Stomach smooth muscle (tissue), 2 donors: ENCODE results near the gene NBEA.

Experiments
- H3K27ac ChIP-seq: one replicate; pipeline ENCODE4 v1.7.0; 2013; ENCODE audit warnings: mild to moderate bottlenecking, low read length, inconsistent platforms
- H3K27me3 ChIP-seq, 2 donors: one replicate each; pipeline ENCODE4 v1.7.0; 2013; ENCODE audit warnings: low read length in 2 of 2; ENCODE audit not compliant: insufficient read depth in 2 of 2, control insufficient read depth in 1 of 2
- H3K36me3 ChIP-seq, 2 donors: one replicate each; pipeline ENCODE4 v1.7.0; 2013; ENCODE audit warnings: low read length in 2 of 2; ENCODE audit not compliant: control insufficient read depth in 2 of 2, insufficient read depth in 2 of 2
- H3K4me1 ChIP-seq: one replicate; pipeline ENCODE4 v1.7.0; 2013; ENCODE audit warnings: low read length; ENCODE audit not compliant: control insufficient read depth, insufficient read depth
- H3K4me3 ChIP-seq, 2 donors: one replicate each; pipeline ENCODE4 v1.7.0; 2013; ENCODE audit warnings: low read length in 2 of 2
- H3K9ac ChIP-seq, 2 donors: one replicate each; pipeline ENCODE4 v1.7.0; 2013; ENCODE audit warnings: low read length in 2 of 2, mild to moderate bottlenecking in 1 of 2
- H3K9me3 ChIP-seq, 2 donors: one replicate each; pipeline ENCODE4 v1.7.0; 2013; ENCODE audit warnings: low read length in 2 of 2; ENCODE audit not compliant: control insufficient read depth in 2 of 2
- donor health status: healthy.
- donor health status: Pancreatic carcinoma.

Gene NBEA

GRCh38 chr13:35530581-35530980 is 588.5 kb downstream of the NBEA start:
- H3K4me1 ChIP-seq = no peaks in the 10 kb centered on the region
- no peak overlapping the region for H3K4me3 ChIP-seq
- no peak overlapping the region for H3K9ac ChIP-seq
- no peaks in the 10 kb centered on the region for H3K27me3 ChIP-seq
- no peaks in the 10 kb centered on the region for H3K36me3 ChIP-seq
- no peaks in the 10 kb centered on the region for H3K9me3 ChIP-seq
- no peak overlapping the region for H3K27ac ChIP-seq

DNA sequence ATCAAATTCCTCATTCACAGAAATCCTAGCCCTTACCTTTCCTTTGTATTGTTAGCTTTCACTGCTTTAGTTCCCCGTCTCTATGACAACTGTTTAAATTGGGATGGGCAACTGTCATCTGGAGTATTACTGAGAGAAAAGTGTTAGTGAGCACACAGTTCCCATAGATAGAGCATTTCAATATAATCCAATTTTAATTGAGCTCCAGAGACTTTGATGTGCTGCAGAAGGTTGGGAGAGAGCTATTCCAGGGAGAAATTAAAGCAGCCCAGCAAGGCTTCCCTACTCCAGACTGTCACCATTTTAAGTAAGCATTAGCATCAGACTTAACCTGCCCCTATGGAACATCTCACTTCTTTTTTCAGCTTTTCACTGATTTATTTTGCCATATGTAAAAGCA is 589.5 kb downstream of the NBEA start:
- Histone ChIP-seq H3K4me3 (no peak overlapping the region), H3K36me3 (no peaks in the 10 kb centered on the region), H3K9me3 (no peaks in the 10 kb centered on the region), H3K4me1 (no peaks in the 10 kb centered on the region), H3K9ac (no peak overlapping the region), H3K27me3 (no peaks in the 10 kb centered on the region), H3K27ac (no peak overlapping the region)

DNA sequence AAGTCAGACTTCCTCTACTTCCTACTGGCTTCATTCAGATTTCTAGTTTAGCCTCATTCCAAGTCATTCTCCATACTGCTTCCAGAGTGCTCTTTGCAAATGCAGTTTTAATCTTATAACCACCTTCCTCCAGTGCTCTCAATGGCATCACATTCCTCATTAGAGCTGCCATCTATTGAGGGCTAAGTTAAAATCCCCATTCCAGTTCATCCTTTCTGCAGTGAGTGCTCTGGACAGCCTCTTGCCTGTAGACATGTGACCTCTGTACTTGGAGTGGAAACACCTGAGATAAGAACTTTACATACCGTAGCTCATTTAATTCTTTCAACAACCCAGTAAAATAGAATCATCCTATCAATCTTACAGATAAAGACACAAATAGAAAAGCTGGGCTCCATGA is 592.3 kb downstream of the NBEA start:
- H3K4me3 ChIP-seq = no peak overlapping the region
- no peaks in the 10 kb centered on the region for H3K9me3 ChIP-seq
- H3K27me3 ChIP-seq = no peaks in the 10 kb centered on the region
- H3K36me3 ChIP-seq = no peaks in the 10 kb centered on the region
- no peaks in the 10 kb centered on the region for H3K4me1 ChIP-seq
- no peak overlapping the region for H3K9ac ChIP-seq
- no peak overlapping the region for H3K27ac ChIP-seq

DNA sequence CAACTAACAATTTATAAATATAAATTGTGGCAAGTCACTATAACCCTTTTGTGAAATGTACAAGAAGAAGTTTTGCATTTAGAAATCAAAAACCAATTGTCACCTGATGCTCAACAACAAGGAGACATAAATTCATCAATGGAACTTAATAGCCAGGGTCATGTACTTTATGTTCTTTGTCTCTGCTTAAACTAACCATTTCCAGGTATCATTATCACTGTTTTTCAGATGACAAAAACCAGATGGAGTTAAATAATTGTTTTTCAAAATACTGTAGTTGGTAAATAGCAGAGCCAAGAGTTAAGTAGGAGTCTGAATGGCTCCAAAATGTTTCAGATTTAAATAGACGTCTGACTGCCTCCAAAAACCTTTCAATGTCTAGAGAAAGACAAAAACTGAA is 606.7 kb downstream of the NBEA start:
- Histone ChIP-seq H3K36me3 (no peaks in the 10 kb centered on the region), H3K27ac (no peak overlapping the region), H3K9me3 (no peaks in the 10 kb centered on the region), H3K9ac (no peak overlapping the region), H3K4me1 (no peaks in the 10 kb centered on the region), H3K27me3 (no peaks in the 10 kb centered on the region), H3K4me3 (no peak overlapping the region)

- no peaks in the 10 kb centered on the region for H3K9me3 ChIP-seq
- H3K4me3 ChIP-seq = no peak overlapping the region
- H3K36me3 ChIP-seq = no peaks in the 10 kb centered on the region
- no peaks in the 10 kb centered on the region for H3K4me1 ChIP-seq
- no peak overlapping the region for H3K9ac ChIP-seq
- H3K27me3 ChIP-seq = no peaks in the 10 kb centered on the region
- no peak overlapping the region for H3K27ac ChIP-seq
Observed at GRCh38 chr13:35549481-35549880, 607.4 kb downstream of the NBEA start.

DNA sequence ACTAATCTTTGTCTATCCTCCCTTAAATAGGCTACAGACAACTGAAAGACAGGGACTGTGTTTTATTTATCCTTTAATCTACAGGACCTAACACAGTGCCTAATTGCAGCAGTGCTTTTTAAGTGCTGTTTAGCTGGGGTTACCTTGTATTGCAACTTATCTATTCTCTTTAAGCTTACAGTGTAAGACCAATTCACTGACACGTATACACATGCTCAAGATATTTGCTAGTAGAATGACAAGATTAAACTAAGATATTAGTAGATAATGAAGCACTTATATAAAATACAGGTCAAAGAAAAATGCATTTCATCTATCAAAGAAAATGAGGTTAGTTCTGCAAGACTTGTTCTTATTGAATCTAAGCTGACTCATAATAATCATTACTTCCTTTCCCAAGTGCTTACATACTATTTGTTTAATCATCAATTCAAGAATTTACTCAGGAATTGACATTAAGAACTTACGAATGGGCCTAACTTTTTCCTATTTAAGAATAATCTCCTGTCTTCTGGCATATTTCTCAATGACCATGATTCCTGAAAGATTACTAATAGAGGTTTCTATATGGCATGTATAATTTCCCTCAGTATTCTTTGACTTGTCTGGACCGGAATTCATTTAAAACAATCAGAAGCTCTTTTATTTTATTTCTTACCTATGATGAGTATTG is 610.2 kb downstream of the NBEA start:
- H3K4me3 ChIP-seq = no peak overlapping the region
- no peaks in the 10 kb centered on the region for H3K27me3 ChIP-seq
- no peaks in the 10 kb centered on the region for H3K4me1 ChIP-seq
- no peaks in the 10 kb centered on the region for H3K9me3 ChIP-seq
- H3K27ac ChIP-seq = no peak overlapping the region
- H3K36me3 ChIP-seq = no peaks in the 10 kb centered on the region
- no peak overlapping the region for H3K9ac ChIP-seq

GRCh38 chr13:35554972-35555623 is 613.0 kb downstream of the NBEA start:
- H3K4me1 ChIP-seq = no peaks in the 10 kb centered on the region
- H3K36me3 ChIP-seq = no peaks in the 10 kb centered on the region
- no peaks in the 10 kb centered on the region for H3K9me3 ChIP-seq
- H3K9ac ChIP-seq = no peak overlapping the region
- no peak overlapping the region for H3K4me3 ChIP-seq
- H3K27me3 ChIP-seq = no peaks in the 10 kb centered on the region
- H3K27ac ChIP-seq = no peak overlapping the region

- Histone ChIP-seq H3K9ac (no peak overlapping the region), H3K9me3 (no peaks in the 10 kb centered on the region), H3K27ac (no peak overlapping the region), H3K27me3 (no peaks in the 10 kb centered on the region), H3K36me3 (no peaks in the 10 kb centered on the region), H3K4me1 (no peaks in the 10 kb centered on the region), H3K4me3 (no peak overlapping the region)
Observed at GRCh38 chr13:35557475-35557874, 615.4 kb downstream of the NBEA start.

DNA sequence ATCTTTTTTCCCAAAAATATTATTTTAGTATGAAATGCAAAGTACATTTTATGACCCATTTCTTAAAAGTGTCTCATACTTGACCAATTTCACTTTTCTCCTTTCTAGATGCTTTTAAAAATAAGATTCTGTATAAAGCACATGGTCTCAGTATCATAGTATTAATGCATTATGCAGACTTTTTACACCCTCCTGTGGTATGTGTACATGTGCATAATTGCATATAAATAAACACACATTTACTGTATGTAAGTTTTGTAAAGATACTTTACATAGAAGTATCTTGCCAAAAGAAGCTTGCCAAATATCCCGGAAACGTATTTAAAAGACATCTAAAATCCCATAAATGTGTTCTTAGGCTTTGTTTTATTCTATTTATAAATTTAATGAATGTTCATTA is 619.5 kb downstream of the NBEA start:
- Histone ChIP-seq H3K4me1 (no peaks in the 10 kb centered on the region), H3K9me3 (no peaks in the 10 kb centered on the region), H3K27me3 (no peaks in the 10 kb centered on the region), H3K9ac (no peak overlapping the region), H3K36me3 (no peaks in the 10 kb centered on the region), H3K27ac (no peak overlapping the region), H3K4me3 (no peak overlapping the region)

GRCh38 chr13:35565273-35565672 is 623.2 kb downstream of the NBEA start:
- no peaks in the 10 kb centered on the region for H3K27me3 ChIP-seq
- no peaks in the 10 kb centered on the region for H3K9me3 ChIP-seq
- no peaks in the 10 kb centered on the region for H3K36me3 ChIP-seq
- no peak overlapping the region for H3K4me3 ChIP-seq
- no peaks in the 10 kb centered on the region for H3K4me1 ChIP-seq
- no peak overlapping the region for H3K27ac ChIP-seq
- no peak overlapping the region for H3K9ac ChIP-seq

GRCh38 chr13:35566340-35566739 is 624.3 kb downstream of the NBEA start:
- no peak overlapping the region for H3K4me3 ChIP-seq
- no peak overlapping the region for H3K9ac ChIP-seq
- no peaks in the 10 kb centered on the region for H3K27me3 ChIP-seq
- H3K9me3 ChIP-seq = no peaks in the 10 kb centered on the region
- no peaks in the 10 kb centered on the region for H3K4me1 ChIP-seq
- no peak overlapping the region for H3K27ac ChIP-seq
- no peaks in the 10 kb centered on the region for H3K36me3 ChIP-seq
